ENCODE results near the gene CMTR2.

DNA sequence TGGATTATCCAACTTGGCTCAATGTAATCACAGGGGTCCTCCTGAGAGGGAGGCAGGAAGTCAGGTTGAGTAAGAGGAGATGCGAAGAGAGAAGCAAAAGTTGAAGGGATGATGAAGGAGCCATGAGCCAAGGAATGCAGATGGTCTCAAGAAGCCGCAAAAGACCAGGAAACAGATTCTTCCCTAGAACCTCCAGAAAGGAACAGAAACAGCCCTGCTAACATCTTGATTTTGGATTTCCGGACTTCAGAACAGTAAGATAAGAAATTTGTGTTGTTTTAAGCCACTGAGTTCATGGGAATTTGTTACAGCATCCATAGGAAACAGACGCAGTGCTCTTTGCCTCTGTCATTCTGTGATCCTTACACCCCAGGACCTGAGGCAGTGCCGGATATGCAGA is 26.8 kb downstream of the CMTR2 start:
- TF ChIP-seq, protein P1, sequence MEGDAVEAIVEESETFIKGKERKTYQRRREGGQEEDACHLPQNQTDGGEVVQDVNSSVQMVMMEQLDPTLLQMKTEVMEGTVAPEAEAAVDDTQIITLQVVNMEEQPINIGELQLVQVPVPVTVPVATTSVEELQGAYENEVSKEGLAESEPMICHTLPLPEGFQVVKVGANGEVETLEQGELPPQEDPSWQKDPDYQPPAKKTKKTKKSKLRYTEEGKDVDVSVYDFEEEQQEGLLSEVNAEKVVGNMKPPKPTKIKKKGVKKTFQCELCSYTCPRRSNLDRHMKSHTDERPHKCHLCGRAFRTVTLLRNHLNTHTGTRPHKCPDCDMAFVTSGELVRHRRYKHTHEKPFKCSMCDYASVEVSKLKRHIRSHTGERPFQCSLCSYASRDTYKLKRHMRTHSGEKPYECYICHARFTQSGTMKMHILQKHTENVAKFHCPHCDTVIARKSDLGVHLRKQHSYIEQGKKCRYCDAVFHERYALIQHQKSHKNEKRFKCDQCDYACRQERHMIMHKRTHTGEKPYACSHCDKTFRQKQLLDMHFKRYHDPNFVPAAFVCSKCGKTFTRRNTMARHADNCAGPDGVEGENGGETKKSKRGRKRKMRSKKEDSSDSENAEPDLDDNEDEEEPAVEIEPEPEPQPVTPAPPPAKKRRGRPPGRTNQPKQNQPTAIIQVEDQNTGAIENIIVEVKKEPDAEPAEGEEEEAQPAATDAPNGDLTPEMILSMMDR (IDR thresholded peaks at IDR 0.05), result no peak
- no peak for TF ChIP-seq POLR2A (IDR thresholded peaks at IDR 0.05)
- TF ChIP-seq EP300 (IDR thresholded peaks at IDR 0.05), result no peak
